HG02678 (cell line): ENCODE measurements around the gene SLC22A4.

Experiments
- ATAC-seq: cut with Tn5 transposase; IDR thresholded peaks from one replicate; pipeline ENCODE4 v1.9.1; 2021; ENCODE audit warnings: mild to moderate bottlenecking, moderate library complexity; ENCODE audit not compliant: unreplicated experiment

The SLC22A4 gene

DNA sequence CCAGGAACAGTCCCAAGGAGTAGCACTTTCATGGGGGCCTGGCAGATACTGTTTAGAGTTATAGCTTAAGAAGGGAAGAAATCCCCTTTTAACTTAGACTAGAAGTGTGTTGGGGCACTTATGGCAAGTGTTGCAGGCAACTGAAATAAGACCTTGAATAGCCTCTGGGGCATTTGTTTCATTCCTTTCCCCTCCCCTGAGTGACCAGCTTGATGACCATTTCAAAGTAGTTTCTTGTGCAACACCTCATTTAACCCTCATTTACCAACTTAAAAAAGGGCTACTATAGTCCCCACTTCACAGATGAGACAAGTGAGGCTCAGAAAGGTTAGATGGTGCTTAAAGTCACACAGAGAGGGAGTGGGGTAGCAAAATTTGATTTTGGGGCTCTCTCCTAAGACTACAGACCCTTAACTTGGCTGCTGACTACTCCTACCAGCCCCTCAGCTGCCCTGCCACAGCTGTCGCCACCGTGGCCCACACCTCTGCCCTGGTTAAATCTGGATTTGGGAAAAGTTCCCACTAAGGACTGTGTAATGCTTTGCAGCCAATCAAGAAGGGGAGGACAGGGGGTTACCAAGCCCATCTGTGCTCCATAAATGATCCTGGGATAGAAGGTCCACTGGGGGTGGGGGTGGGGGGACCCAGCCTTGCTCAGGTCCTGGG, 31.2 kb upstream of the SLC22A4 start:
- ATAC-seq, result no peak

- no peak for ATAC-seq
These were observed 30.5 kb upstream of the SLC22A4 start for GRCh38 chr5:132263548-132264261.

DNA sequence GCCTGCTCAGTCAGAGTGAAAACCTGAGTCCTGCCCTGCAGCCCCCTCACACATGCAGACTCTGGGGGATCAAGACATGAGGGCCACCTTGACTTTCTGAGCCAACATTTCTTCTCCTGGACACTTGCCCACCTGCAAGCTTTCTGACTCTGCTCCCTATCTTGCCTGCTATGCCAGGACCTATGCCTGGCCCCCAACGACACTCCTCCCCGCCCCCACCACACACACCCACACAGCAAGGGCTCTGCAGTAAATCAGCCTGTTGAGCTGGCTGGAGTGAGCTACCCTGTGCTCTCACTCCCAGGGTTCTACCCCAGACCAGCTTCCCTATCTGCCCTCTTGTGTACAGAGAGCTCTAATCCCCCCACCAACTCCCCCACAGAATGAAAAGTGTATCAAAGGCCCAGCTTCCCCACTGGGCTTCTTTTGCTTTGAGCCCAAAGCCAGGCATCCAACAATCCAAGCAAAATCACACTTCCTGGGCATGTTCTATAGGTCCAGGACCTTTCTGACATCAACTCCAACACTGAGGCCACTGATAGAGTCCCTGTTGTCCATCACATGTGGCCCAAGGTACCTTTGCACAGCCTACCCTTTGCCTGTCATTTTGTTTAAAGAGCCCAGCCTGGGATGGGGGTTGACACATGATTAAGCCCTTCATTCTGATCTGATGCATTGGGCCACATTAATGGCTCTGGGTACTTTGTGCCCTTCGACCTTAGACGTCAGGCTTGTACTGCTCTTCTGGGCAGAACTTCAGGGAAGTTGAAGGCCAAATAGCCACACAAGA, 29.5 kb upstream of the SLC22A4 start:
- no peak for ATAC-seq

DNA sequence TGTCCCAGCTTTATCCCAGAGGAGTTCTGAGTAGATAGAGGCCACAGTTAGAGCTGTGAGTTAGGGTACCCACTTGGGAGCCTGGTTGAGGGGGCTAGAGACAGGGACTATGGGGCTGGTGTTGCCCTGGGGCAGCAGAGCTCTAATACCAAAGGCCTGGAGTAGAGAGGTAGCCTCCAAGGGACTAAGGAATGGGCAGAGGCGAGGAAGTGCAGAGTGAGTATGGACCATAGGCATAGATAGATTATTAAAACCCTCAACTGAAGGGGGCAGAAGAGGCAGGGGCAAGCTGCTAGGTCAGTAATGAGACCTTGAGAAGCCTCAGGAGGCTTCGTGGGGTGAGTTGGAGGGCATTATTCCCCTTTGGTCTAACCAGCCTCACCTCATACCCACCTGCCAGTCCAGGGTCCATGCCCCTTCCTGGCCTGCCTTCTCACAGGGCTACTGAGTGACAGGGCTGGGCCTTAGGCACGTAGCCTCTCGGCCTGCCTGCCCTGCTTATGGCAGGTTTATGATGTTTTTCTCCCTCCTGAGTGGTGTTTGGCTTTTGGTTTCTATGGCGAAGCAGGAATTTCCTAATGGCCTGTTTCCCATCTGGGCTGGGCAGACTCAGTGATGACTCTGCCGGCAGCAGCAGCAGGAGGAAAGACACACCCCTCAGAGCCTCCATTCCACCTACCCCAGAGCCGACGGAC, 28.7 kb upstream of the SLC22A4 start:
- no peak for ATAC-seq

DNA sequence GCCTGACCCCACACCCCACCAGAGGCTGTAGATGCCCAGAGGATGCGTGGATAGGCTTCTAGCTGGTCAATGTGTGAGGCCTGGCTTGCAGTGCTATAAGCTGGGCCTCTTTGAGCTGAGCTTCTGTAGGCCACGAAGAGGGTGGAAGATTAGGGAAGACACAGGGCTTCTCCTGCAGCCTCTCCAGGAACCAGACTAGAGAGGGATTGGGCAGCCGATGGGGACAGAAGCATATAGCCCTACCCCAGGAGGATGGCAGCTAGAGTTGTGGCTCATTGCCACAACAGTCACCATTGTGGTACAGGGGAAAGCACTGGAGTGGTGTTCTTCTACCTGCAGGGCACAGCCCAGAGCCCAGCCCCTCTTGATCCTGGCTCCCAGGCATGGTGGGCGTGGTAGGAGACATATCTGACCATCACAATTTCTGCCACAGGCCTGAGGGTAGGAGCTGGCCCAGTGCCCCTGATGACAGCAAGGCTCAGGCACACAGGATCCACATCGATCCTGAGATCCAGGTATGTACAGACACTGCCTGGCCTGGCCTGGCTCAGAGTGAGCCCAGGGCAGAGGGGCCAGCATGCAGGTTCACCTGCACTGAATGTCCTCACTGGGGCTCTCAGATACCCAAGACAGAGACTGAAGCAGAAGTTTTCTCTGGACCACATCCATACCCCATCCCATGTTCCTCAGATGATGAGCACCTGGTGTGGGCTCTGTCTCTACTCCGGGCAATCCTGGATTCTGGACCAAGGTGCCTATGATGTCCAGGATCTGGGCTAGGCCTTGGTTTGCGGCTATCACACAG, 28.0 kb upstream of the SLC22A4 start:
- no peak for ATAC-seq

DNA sequence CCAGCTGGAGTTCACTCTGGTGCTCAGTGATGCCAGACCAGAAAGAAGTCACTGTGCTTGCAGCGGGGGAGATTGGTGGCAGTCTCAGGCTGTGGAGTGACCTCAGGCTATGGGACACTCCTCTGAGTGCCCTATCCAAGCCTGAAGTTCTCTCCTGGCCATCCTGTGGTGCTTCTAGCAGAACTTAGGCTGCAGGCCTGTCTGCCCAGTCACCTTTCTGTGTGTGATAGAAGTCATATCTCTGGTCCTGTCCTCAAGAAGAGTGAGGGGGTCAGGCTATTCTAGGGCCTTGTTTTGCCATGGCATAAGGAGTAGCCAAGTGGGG, 27.4 kb upstream of the SLC22A4 start:
- no peak for ATAC-seq

DNA sequence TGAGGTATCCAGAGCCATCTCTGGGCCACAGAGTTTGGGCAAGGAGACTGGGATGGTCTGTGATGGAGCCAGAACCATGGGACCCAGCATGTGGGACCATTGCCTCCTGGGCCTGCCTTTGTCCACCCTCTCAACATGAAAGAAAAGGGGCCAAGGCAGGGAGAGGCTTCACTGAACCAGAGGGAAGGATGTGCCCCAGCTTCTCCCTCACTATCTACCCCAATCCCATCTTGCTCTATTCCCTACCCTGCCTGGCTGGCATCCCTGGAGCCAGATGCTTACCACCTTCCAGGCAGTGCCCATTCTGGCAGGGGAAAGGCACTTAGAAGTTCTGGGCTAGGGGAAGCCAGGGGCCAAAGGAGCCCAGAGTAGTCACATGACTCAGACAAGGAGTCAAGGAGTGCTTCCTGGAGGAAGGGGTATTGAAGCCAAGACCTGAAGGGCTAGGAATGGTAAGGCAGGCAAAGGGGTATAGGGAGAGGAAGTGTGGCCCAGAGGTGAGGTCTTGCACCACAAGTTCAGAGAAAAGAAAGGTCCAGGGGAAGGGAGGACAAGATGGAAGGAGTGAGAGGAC, 26.9 kb upstream of the SLC22A4 start:
- ATAC-seq, result no peak

- peak; percentile 3 for ATAC-seq
These were observed 26.0 kb upstream of the SLC22A4 start for GRCh38 chr5:132267931-132268768.

GRCh38 chr5:132268769-132269551, 25.2 kb upstream of the SLC22A4 start:
- peak; percentile 72 for ATAC-seq

GRCh38 chr5:132269635-132270334, 24.4 kb upstream of the SLC22A4 start:
- ATAC-seq, result no peak

DNA sequence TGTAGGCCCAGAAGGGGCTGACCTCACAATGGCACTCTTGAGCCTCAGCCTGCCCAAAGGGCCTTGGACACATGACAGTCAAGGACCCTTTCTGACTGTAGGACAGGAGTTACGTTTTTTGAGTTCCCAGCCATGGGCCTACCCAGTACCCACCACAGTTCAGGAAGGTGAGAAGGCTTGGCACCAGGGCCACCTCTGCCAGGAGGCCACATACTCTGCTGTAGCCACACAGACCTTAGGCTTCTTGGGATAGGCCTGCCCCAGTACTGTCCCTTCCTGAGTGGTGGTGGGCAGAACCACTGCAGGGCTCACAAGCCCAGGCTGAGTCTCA, 23.9 kb upstream of the SLC22A4 start:
- ATAC-seq, result no peak

- ATAC-seq, result no peak
These were observed 23.5 kb upstream of the SLC22A4 start for GRCh38 chr5:132270706-132271105.

DNA sequence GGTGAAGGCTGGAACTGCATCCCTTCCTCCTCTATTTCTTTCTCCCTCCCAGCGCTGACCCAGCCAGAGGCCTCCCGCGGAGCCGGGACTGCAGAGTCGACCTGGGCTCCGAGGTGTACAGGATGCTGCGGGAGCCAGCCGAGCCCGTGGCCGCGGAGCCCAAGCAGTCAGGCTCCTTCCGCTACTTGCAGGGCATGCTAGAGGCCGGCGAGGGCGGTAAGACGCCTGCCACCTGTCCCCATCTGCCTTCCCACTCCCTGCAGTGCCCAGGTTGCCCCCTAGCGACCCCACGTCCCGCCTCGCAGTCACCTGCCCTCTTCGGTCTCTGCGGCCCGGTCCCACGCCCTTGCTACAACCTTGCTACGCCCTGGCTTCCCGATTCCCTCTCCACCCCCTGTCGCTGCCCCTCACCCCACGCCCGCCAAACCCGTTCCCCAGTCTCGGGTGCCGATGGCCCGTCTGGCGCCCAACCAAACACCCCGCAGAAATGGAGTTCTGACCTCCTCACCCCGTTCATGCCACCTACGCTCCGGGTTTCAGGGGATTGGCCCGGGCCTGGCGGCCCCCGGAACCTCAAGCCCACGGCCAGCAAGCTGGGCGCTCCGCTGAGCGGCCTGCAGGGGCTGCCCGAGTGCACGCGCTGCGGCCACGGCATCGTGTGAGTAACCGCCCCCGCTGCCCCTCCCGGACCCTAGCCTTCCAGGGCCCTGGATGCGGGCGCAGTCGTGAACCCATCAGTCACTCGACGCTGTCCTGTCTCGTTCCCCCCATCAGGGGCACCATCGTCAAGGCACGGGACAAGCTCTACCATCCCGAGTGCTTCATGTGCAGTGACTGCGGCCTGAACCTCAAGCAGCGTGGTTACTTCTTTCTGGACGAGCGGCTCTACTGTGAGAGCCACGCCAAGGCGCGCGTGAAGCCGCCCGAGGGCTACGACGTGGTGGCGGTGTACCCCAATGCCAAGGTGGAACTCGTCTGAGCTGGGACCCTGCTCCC, 22.6 kb upstream of the SLC22A4 start:
- ATAC-seq, result no peak

GRCh38 chr5:132272311-132273210, 21.6 kb upstream of the SLC22A4 start:
- no peak for ATAC-seq

DNA sequence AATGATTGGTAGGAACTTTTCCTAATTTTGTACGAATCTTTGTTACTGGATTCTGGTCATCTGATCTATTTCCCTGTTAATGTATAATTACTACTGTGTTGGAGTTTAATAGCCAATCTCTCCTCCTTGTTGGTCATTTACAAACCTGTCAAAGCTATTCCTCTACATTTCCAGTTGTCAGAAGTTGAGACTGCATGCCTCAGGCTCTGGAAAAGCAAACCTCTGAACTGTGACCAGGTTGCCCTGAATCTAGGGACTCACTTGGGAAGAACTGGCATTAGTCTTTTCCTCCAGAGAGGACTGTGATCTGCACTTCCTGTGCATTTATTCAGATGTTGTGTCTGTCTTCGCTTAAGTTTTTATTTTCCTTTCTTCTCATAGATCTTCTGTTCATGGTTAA, 20.6 kb upstream of the SLC22A4 start:
- ATAC-seq, result no peak
